Activated CD4-positive, alpha-beta T cell treated with anti-CD3 and anti-CD28 coated beads, Interleukin-2, amount 50 U/mL, for 24 hours (primary cell): ENCODE data around the gene GGACT.
"Not testable (repeated sequence)": the region's sequence is repeated elsewhere in the genome, so short reads cannot be mapped to it uniquely, and the experiment has no call there.

Experiments
- DNase-seq, 2 donors: peaks; one replicate each; pipeline ENCODE4 v3.0.0-alpha.2; 2020; ENCODE audit warnings: low read depth in 1 of 2, low spot score in 1 of 2

Gene GGACT

GRCh38 chr13:100532090-100532766 is 56.4 kb downstream of the GGACT start:
- DNase-seq: no peak

- DNase-seq: no peak
These were observed 57.8 kb downstream of the GGACT start for GRCh38 chr13:100530671-100531213.

- no peak for DNase-seq
These were observed 58.8 kb downstream of the GGACT start for GRCh38 chr13:100529666-100530377.

- no peak for DNase-seq
These were observed 59.8 kb downstream of the GGACT start for GRCh38 chr13:100528820-100529219.

GRCh38 chr13:100528353-100528752 is 60.2 kb downstream of the GGACT start:
- no peak for DNase-seq

- no peak for DNase-seq
These were observed 60.9 kb downstream of the GGACT start for GRCh38 chr13:100527644-100528043.

- DNase-seq: no peak
These were observed 62.1 kb downstream of the GGACT start for GRCh38 chr13:100526318-100527000.

- no peak for DNase-seq
These were observed 62.9 kb downstream of the GGACT start for GRCh38 chr13:100525453-100526317.

GRCh38 chr13:100524688-100525087 is 63.9 kb downstream of the GGACT start:
- not testable (repeated sequence) for DNase-seq

- DNase-seq: no peak
These were observed 64.6 kb downstream of the GGACT start for GRCh38 chr13:100523981-100524386.

GRCh38 chr13:100523411-100523810 is 65.2 kb downstream of the GGACT start:
- DNase-seq: no peak

GRCh38 chr13:100522618-100523309 is 65.8 kb downstream of the GGACT start:
- DNase-seq: no peak

- DNase-seq: no peak
These were observed 66.6 kb downstream of the GGACT start for GRCh38 chr13:100521851-100522617.

GRCh38 chr13:100520936-100521850 is 67.4 kb downstream of the GGACT start:
- DNase-seq: no peak

GRCh38 chr13:100519626-100520025 is 69.0 kb downstream of the GGACT start:
- no peak for DNase-seq

GRCh38 chr13:100518394-100519062 is 70.1 kb downstream of the GGACT start:
- DNase-seq: no peak

- DNase-seq: no peak
These were observed 70.9 kb downstream of the GGACT start for GRCh38 chr13:100517728-100518127.

GRCh38 chr13:100517135-100517534 is 71.5 kb downstream of the GGACT start:
- no peak for DNase-seq
